ENCODE measurements around the gene SNX20. TPM values are rescaled to one million over a fixed set of nuclear protein-coding genes. Genes with fewer than 3 reads are reported as not detected.

Gene SNX20
- total RNA-seq, 4 donors from 2014 or later: 0.57 to 1.5 (median 1.0) TPM

GRCh38 chr16:50670476-50670875, 10.6 kb downstream of the SNX20 start:
- intact Hi-C loops (cut with DNase I; ENCODE audit: low total_unique reads): no loop called here
- TF ChIP-seq POLR2A (IDR thresholded peaks at IDR 0.05) (no peak), CTCF (IDR thresholded peaks at IDR 0.05) (no peak)
- DNase-seq (ENCODE audit: low spot score in 2 of 2): no peak
- WGBS, 2 donors: 93 to 94% methylated on average over 6 of the region's 6 CpGs
- no peak overlapping the region for H3K4me3 ChIP-seq (ENCODE audit: low read depth, poor library complexity, severe bottlenecking)

- intact Hi-C loops (cut with DNase I; ENCODE audit: low total_unique reads): loop anchor here (10.0 kb wide), 1 partner anchor 295 kb away; no protein-coding TSS in a partner anchor
- no peak overlapping the region for H3K4me3 ChIP-seq (ENCODE audit: low read depth, poor library complexity, severe bottlenecking)
- TF ChIP-seq POLR2A (IDR thresholded peaks at IDR 0.05) (no peak), CTCF (IDR thresholded peaks at IDR 0.05) (no peak)
- WGBS, 2 donors: 89 to 96% methylated on average over 4 of the region's 4 CpGs
- DNase-seq (ENCODE audit: low spot score in 2 of 2): no peak
Measured at GRCh38 chr16:50669741-50670140, 11.4 kb downstream of the SNX20 start.

DNA sequence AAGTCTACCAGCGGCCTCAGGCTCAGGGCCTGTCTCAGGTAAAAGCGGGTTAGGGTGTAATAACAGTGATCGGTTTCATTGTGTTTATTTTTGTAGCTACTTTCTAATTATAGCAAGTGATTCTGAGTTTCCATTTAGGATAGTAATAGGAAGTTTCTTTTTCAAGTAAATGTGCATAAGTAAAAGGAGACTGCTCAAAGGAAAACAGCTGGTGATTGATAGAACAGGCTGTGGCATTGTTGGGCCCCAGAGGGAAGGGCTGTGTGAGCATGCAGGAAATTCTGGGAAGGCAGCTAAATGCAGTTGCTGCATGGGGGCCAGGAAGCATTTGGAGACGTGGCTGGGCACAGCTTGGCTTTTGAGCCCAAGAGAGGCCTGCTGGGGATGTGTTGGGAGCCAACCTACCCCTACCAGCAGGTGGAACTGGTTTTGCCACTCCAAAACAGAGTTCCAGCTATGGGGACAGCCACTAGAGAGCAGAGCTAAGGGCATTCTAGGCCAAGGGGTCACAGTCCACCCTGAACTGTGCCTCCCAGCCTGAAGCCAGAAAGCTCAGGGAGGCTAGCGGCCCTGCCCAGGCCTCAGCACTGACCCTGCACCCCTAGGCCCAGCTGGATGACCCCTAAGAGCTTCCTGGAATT, 12.6 kb downstream of the SNX20 start:
- DNase-seq (ENCODE audit: low spot score in 2 of 2): no peak
- WGBS, 2 donors: 42 to 53% methylated on average over 5 of the region's 5 CpGs
- no peak overlapping the region for H3K4me3 ChIP-seq (ENCODE audit: low read depth, poor library complexity, severe bottlenecking)
- intact Hi-C loops (cut with DNase I; ENCODE audit: low total_unique reads): loop anchor here (10.0 kb wide), 1 partner anchor 294 kb away; no protein-coding TSS in a partner anchor
- TF ChIP-seq POLR2A (IDR thresholded peaks at IDR 0.05) (no peak), CTCF (IDR thresholded peaks at IDR 0.05) (no peak)

GRCh38 chr16:50667497-50668367, 13.4 kb downstream of the SNX20 start:
- no peak overlapping the region for H3K4me3 ChIP-seq (ENCODE audit: low read depth, poor library complexity, severe bottlenecking)
- no peak for DNase-seq (ENCODE audit: low spot score in 2 of 2)
- 81 to 87% methylated on average over 21 of the region's 21 CpGs for WGBS, 2 donors
- TF ChIP-seq POLR2A (IDR thresholded peaks at IDR 0.05): no peak
- intact Hi-C loops (cut with DNase I; ENCODE audit: low total_unique reads): loop anchor here (10.0 kb wide), 1 partner anchor 293 kb away; no protein-coding TSS in a partner anchor

- H3K4me3 ChIP-seq (ENCODE audit: low read depth, poor library complexity, severe bottlenecking): no peak overlapping the region
- no peak for DNase-seq (ENCODE audit: low spot score in 2 of 2)
- TF ChIP-seq POLR2A (IDR thresholded peaks at IDR 0.05): no peak
- no peak for TF ChIP-seq CTCF (IDR thresholded peaks at IDR 0.05)
- intact Hi-C loops (cut with DNase I; ENCODE audit: low total_unique reads): loop anchor here (10.0 kb wide), 1 partner anchor 292 kb away; no protein-coding TSS in a partner anchor
- 73 to 85% methylated on average over 8 to 9 of the region's 9 CpGs for WGBS, 2 donors
Measured at GRCh38 chr16:50666658-50667496, 14.2 kb downstream of the SNX20 start.

All from lower leg skin (tissue), 4 donors.